Astrocyte (in vitro differentiated cells and primary cell): Measurements from ENCODE around the gene GRAP. TPM values are rescaled to one million over a fixed set of nuclear protein-coding genes. Genes with fewer than 3 reads are reported as not detected.
A peak's percentile ranks its signal among the peaks of the same experiment; 100 is the strongest.

ENCODE experiments used
- DNase-seq: peaks from one replicate; pipeline ENCODE4 v3.0.0-alpha.2; 2010; ENCODE audit warnings: low read depth
- FAIRE-seq: peaks from 2 replicates; lab custom pipeline; 2011; peaks lifted over from hg19 to GRCh38; lab: Jason Lieb, UNC
- H2AFZ ChIP-seq: 2 replicates; pipeline ENCODE4 v1.6.0; 2012; ENCODE audit warnings: low read depth, low read length, inconsistent platforms
- H3K27ac ChIP-seq: 2 replicates; pipeline ENCODE4 v1.5.1; 2011; ENCODE audit warnings: low read depth, low read length, inconsistent platforms
- H3K27me3 ChIP-seq: 2 replicates; pipeline ENCODE4 v1.6.0; 2011; ENCODE audit warnings: low read length, inconsistent platforms; ENCODE audit not compliant: insufficient read depth
- H3K36me3 ChIP-seq: 2 replicates; pipeline ENCODE4 v1.5.1; 2011; ENCODE audit warnings: low read length, inconsistent platforms; ENCODE audit not compliant: insufficient read depth
- H3K4me1 ChIP-seq: 2 replicates; pipeline ENCODE4 v1.5.1; 2011; ENCODE audit warnings: low read length, inconsistent platforms; ENCODE audit not compliant: insufficient read depth
- H3K4me2 ChIP-seq: 2 replicates; pipeline ENCODE4 v1.6.0; 2012; ENCODE audit warnings: low read length, inconsistent platforms
- H3K4me3 ChIP-seq: 2 replicates; pipeline ENCODE4 v1.5.1; 2011; ENCODE audit warnings: low read depth, mild to moderate bottlenecking, low read length, inconsistent platforms; ENCODE audit not compliant: insufficient read depth
- H3K79me2 ChIP-seq: 2 replicates; pipeline ENCODE4 v1.6.0; 2012; ENCODE audit warnings: mild to moderate bottlenecking, low read length, inconsistent platforms; ENCODE audit not compliant: insufficient read depth
- H3K9ac ChIP-seq: 2 replicates; pipeline ENCODE4 v1.6.0; 2012; ENCODE audit warnings: mild to moderate bottlenecking, low read length, inconsistent platforms
- H3K9me3 ChIP-seq: 2 replicates; pipeline ENCODE4 v1.5.1; 2012; ENCODE audit warnings: low read depth, mild to moderate bottlenecking, low read length, inconsistent platforms; ENCODE audit not compliant: insufficient read depth
- H4K20me1 ChIP-seq: 2 replicates; pipeline ENCODE4 v1.6.0; 2012; ENCODE audit warnings: low read length, inconsistent platforms; ENCODE audit not compliant: insufficient read depth
- H3K27ac Mint-ChIP-seq: one replicate; pipeline ENCODE4 v1.8.0; 2021; ENCODE audit warnings: mild to moderate bottlenecking, mixed read lengths; ENCODE audit not compliant: unreplicated experiment
- H3K27me3 Mint-ChIP-seq: one replicate; pipeline ENCODE4 v1.8.0; 2021; ENCODE audit warnings: low read depth, mixed read lengths; ENCODE audit not compliant: unreplicated experiment
- H3K36me3 Mint-ChIP-seq: one replicate; pipeline ENCODE4 v1.8.0; 2021; ENCODE audit warnings: low read depth, mixed read lengths; ENCODE audit not compliant: unreplicated experiment
- H3K4me1 Mint-ChIP-seq: one replicate; pipeline ENCODE4 v1.8.0; 2021; ENCODE audit warnings: low read depth, mixed read lengths; ENCODE audit not compliant: unreplicated experiment
- H3K4me3 Mint-ChIP-seq: one replicate; pipeline ENCODE4 v1.8.0; 2021; ENCODE audit warnings: mild to moderate bottlenecking, moderate library complexity, mixed read lengths; ENCODE audit not compliant: unreplicated experiment
- H3K9me3 Mint-ChIP-seq: one replicate; pipeline ENCODE4 v1.8.0; 2021; ENCODE audit warnings: mild to moderate bottlenecking, mixed read lengths; ENCODE audit not compliant: unreplicated experiment
- CTCF ChIP-seq: IDR thresholded peaks from 2 replicates; pipeline ENCODE4 v1.5.1; 2011; ENCODE audit warnings: low read depth, mild to moderate bottlenecking, inconsistent platforms, low read length, moderate library complexity; ENCODE audit not compliant: insufficient read depth
- EZH2 ChIP-seq: IDR thresholded peaks from 2 replicates; pipeline ENCODE4 v1.6.1; 2012; ENCODE audit warnings: mild to moderate bottlenecking, low read length, inconsistent platforms; ENCODE audit not compliant: insufficient read depth
- total RNA-seq: library from RNA; stranded (reverse); gene quantifications from 2 replicates; pipeline ENCODE4 v1.2.1, GENCODE V29; 2021

GRAP gene
- total RNA-seq, 1 donor from 2014 or later: 0.30 TPM

- Mint-ChIP-seq H3K36me3 (peaks cover 4% of the 10 kb centered on the region), H3K4me3 (peak within 1 kb of the TSS; percentile 90), H3K4me1 (peaks cover 8% of the 10 kb centered on the region), H3K9me3 (peaks cover 3% of the 10 kb centered on the region), H3K27ac (peak within 1 kb of the TSS; percentile 88), H3K27me3 (peaks cover 3% of the 10 kb centered on the region)
- peaks cover 44% of the 10 kb centered on the region for H3K4me1 ChIP-seq
- H4K20me1 ChIP-seq: peaks cover 41% of the 10 kb centered on the region
- H3K4me3 ChIP-seq: peak within 1 kb of the TSS; percentile 77
- TF ChIP-seq CTCF (no peak), EZH2 (no peak)
- peak within 1 kb of the TSS; percentile 90 for H3K9ac ChIP-seq
- H3K27ac ChIP-seq: peak within 1 kb of the TSS; percentile 87
- H3K27me3 ChIP-seq: no peaks in the 10 kb centered on the region
- H3K4me2 ChIP-seq: peak within 1 kb of the TSS; percentile 92
- DNase-seq (peak; percentile 35), FAIRE-seq (no peak)
- H3K79me2 ChIP-seq: peaks cover 45% of the 10 kb centered on the region
- H3K9me3 ChIP-seq: no peaks in the 10 kb centered on the region
- H3K36me3 ChIP-seq: no peaks in the 10 kb centered on the region
- H2AFZ ChIP-seq: peak within 1 kb of the TSS; percentile 84
These were observed 42.2 kb downstream of the GRAP start, which contains the start of gene FAM83G for GRCh38 chr17:19004421-19005136. FAM83G (minus strand) TSS chr17:19004764; CDS start chr17:19004041, 723 bp downstream.

GRCh38 chr17:19003543-19004420, 43.0 kb downstream of the GRAP start:
- FAIRE-seq (no peak), DNase-seq (peak; percentile 31)
- H3K27ac ChIP-seq: peak overlapping the region; percentile 87
- peak overlapping the region; percentile 88 for H3K27ac Mint-ChIP-seq
- H3K27me3 ChIP-seq: no peaks in the 10 kb centered on the region
- H3K4me3 Mint-ChIP-seq: peak overlapping the region; percentile 90
- H3K9me3 Mint-ChIP-seq: peaks cover 3% of the 10 kb centered on the region
- no peaks in the 10 kb centered on the region for H3K9me3 ChIP-seq
- peaks cover 48% of the 10 kb centered on the region for H4K20me1 ChIP-seq
- no peaks in the 10 kb centered on the region for H3K36me3 ChIP-seq
- TF ChIP-seq CTCF: no peak
- no peak for TF ChIP-seq EZH2
- peak overlapping the region; percentile 70 for H2AFZ ChIP-seq
- peak overlapping the region; percentile 77 for H3K4me3 ChIP-seq
- H3K79me2 ChIP-seq: peaks cover 53% of the 10 kb centered on the region
- H3K4me1 Mint-ChIP-seq: peaks cover 8% of the 10 kb centered on the region
- peak overlapping the region; percentile 92 for H3K4me2 ChIP-seq
- peaks cover 2% of the 10 kb centered on the region for H3K27me3 Mint-ChIP-seq
- peaks cover 4% of the 10 kb centered on the region for H3K36me3 Mint-ChIP-seq
- peaks cover 44% of the 10 kb centered on the region for H3K4me1 ChIP-seq
- H3K9ac ChIP-seq: peak overlapping the region; percentile 90
